ENCODE results near the gene ANKIB1. TPM values are rescaled to one million over a fixed set of nuclear protein-coding genes. Genes with fewer than 3 reads are reported as not detected.

ANKIB1 gene
- total RNA-seq, 1 donor from 2014 or later, result 52.1 TPM

DNA sequence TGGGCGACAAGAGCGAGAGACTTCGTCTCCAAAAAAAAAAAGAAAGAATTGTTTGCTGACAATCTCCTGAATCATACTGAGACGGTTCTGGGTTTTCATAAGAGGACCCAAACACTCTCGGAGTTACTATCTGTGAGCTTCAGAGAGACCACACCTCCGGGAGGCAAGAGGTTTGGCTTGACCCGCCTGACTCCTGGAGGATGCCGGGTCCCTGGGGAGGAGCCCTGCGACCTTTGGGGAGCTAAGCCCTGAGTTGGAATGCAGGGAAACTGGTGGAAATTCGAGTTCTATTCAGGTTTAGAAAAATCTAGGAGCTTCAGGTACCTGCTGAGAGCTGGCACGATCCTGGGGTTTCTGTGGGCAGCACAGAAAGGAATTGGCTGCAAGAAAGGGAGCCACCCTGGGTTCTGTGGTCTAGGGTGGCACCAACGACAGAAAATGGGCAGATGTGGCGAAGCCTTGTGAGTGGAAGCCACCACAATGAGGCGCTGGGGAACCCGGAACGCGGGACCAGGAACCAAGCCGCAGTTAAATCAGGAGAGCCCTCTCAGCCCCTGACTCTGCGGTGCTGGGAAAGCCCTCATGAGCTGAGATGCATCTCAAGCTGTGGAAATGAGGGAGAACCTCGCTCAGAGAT is 179.7 kb downstream of the ANKIB1 start:
- Mint-ChIP-seq H3K36me3 (no peaks in the 10 kb centered on the region), H3K9me3 (no peaks in the 10 kb centered on the region), H3K4me3 (no peak overlapping the region), H3K27ac (no peak overlapping the region), H3K4me1 (peaks cover 10% of the 10 kb centered on the region), H3K27me3 (ENCODE audit: insufficient read depth, low read depth) (peaks cover 5% of the 10 kb centered on the region)
- Histone ChIP-seq H3K4me3 (no peak overlapping the region), H3K36me3 (no peaks in the 10 kb centered on the region), H3K9me3 (ENCODE audit: low read depth) (no peaks in the 10 kb centered on the region), H4K20me1 (ENCODE audit: low read depth) (no peaks in the 10 kb centered on the region), H3K9ac (no peak overlapping the region), H3K4me1 (peaks cover 3% of the 10 kb centered on the region), H2AFZ (replicated peaks) (peak overlapping the region; percentile 87), H3K79me2 (ENCODE audit: low read depth) (no peaks in the 10 kb centered on the region), H3F3A (ENCODE audit: low read depth) (peaks cover 2% of the 10 kb centered on the region), H3K27ac (no peak overlapping the region), H3K4me2 (no peak overlapping the region), H3K27me3 (no peaks in the 10 kb centered on the region)
- TF ChIP-seq EZH2phosphoT487 (IDR thresholded peaks at IDR 0.05), result no peak
- TF ChIP-seq, protein P1, sequence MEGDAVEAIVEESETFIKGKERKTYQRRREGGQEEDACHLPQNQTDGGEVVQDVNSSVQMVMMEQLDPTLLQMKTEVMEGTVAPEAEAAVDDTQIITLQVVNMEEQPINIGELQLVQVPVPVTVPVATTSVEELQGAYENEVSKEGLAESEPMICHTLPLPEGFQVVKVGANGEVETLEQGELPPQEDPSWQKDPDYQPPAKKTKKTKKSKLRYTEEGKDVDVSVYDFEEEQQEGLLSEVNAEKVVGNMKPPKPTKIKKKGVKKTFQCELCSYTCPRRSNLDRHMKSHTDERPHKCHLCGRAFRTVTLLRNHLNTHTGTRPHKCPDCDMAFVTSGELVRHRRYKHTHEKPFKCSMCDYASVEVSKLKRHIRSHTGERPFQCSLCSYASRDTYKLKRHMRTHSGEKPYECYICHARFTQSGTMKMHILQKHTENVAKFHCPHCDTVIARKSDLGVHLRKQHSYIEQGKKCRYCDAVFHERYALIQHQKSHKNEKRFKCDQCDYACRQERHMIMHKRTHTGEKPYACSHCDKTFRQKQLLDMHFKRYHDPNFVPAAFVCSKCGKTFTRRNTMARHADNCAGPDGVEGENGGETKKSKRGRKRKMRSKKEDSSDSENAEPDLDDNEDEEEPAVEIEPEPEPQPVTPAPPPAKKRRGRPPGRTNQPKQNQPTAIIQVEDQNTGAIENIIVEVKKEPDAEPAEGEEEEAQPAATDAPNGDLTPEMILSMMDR (IDR thresholded peaks at IDR 0.05), result no peak
- TF ChIP-seq EZH2 (IDR thresholded peaks at IDR 0.05), result no peak
- DNase-seq (ENCODE audit: low spot score), result peak; percentile 25

DNA sequence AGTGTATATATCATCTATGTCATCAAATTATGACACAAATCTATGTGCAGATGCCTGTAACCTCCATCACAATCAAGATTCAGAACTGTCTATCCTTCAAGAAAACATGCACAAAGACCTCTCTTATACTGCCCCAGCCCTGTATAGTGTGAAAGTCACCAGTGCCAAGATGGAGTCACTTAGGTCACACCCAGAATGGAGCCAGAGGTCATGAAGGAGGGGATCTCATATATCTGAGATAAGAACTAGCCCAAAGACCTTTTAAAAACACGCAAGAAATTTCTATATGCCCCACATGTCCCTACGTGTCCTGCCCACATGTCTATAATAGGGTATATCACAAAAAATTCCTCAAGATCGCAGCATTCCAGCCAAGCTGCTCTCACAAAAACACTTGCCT is 181.4 kb downstream of the ANKIB1 start:
- no peak overlapping the region for H3K9ac ChIP-seq
- no peak overlapping the region for H3K27ac Mint-ChIP-seq
- no peak overlapping the region for H3K27ac ChIP-seq
- peaks cover 3% of the 10 kb centered on the region for H3K4me1 ChIP-seq
- no peak overlapping the region for H3K4me2 ChIP-seq
- H2AFZ ChIP-seq (replicated peaks), result no peak overlapping the region
- H3K9me3 Mint-ChIP-seq, result no peaks in the 10 kb centered on the region
- H3K4me3 ChIP-seq, result no peak overlapping the region
- H3K9me3 ChIP-seq (ENCODE audit: low read depth), result no peaks in the 10 kb centered on the region
- DNase-seq (ENCODE audit: low spot score), result no peak
- H3K36me3 Mint-ChIP-seq, result no peaks in the 10 kb centered on the region
- peaks cover 3% of the 10 kb centered on the region for H3K27me3 Mint-ChIP-seq (ENCODE audit: insufficient read depth, low read depth)
- no peaks in the 10 kb centered on the region for H3K27me3 ChIP-seq
- H3K36me3 ChIP-seq, result no peaks in the 10 kb centered on the region
- TF ChIP-seq EZH2 (IDR thresholded peaks at IDR 0.05) (no peak), EZH2phosphoT487 (IDR thresholded peaks at IDR 0.05) (no peak)
- TF ChIP-seq, protein P1 (IDR thresholded peaks at IDR 0.05), result no peak
- H4K20me1 ChIP-seq (ENCODE audit: low read depth), result no peaks in the 10 kb centered on the region
- no peak overlapping the region for H3K4me3 Mint-ChIP-seq
- peaks cover 2% of the 10 kb centered on the region for H3F3A ChIP-seq (ENCODE audit: low read depth)
- no peaks in the 10 kb centered on the region for H3K79me2 ChIP-seq (ENCODE audit: low read depth)
- H3K4me1 Mint-ChIP-seq, result peaks cover 10% of the 10 kb centered on the region

- no peaks in the 10 kb centered on the region for H4K20me1 ChIP-seq (ENCODE audit: low read depth)
- H3K9me3 ChIP-seq (ENCODE audit: low read depth), result no peaks in the 10 kb centered on the region
- H3K79me2 ChIP-seq (ENCODE audit: low read depth), result no peaks in the 10 kb centered on the region
- no peaks in the 10 kb centered on the region for H3K27me3 ChIP-seq
- peaks cover 5% of the 10 kb centered on the region for H3K27me3 Mint-ChIP-seq (ENCODE audit: insufficient read depth, low read depth)
- no peak for DNase-seq (ENCODE audit: low spot score)
- H3K4me1 ChIP-seq, result no peaks in the 10 kb centered on the region
- H3K9me3 Mint-ChIP-seq, result no peaks in the 10 kb centered on the region
- no peaks in the 10 kb centered on the region for H3K36me3 ChIP-seq
- no peaks in the 10 kb centered on the region for H3K36me3 Mint-ChIP-seq
- no peak for TF ChIP-seq EZH2 (IDR thresholded peaks at IDR 0.05)
- TF ChIP-seq, protein P1 (IDR thresholded peaks at IDR 0.05), result no peak
- no peak for TF ChIP-seq EZH2phosphoT487 (IDR thresholded peaks at IDR 0.05)
- no peak overlapping the region for H3K27ac Mint-ChIP-seq
- H3K4me3 Mint-ChIP-seq, result no peak overlapping the region
- no peaks in the 10 kb centered on the region for H3F3A ChIP-seq (ENCODE audit: low read depth)
- no peak overlapping the region for H3K9ac ChIP-seq
- no peak overlapping the region for H2AFZ ChIP-seq (replicated peaks)
- H3K4me2 ChIP-seq, result no peak overlapping the region
- no peak overlapping the region for H3K4me3 ChIP-seq
- H3K4me1 Mint-ChIP-seq, result no peaks in the 10 kb centered on the region
- H3K27ac ChIP-seq, result no peak overlapping the region
These were observed 186.6 kb downstream of the ANKIB1 start for GRCh38 chr7:92432299-92432946.

Data from neural progenitor cell (in vitro differentiated cells).